KOPT-K1 (cell line): ENCODE results near the gene RASSF6.
"Not testable (repeated sequence)": the region's sequence is repeated elsewhere in the genome, so short reads cannot be mapped to it uniquely, and the experiment has no call there.

ENCODE experiments used
- H3K27ac ChIP-seq: fragments of 200-600 bp; sonication (generic); 2 replicates; pipeline ENCODE4 v1.5.1; 2016; ENCODE audit warnings: antibody characterized with exemption, mild to moderate bottlenecking, low read depth, low read length; ENCODE audit not compliant: poor library complexity, severe bottlenecking
- H3K36me3 ChIP-seq: fragments of 200-600 bp; sonication (generic); 2 replicates; pipeline ENCODE4 v1.5.1; 2017; ENCODE audit warnings: antibody characterized with exemption, mild to moderate bottlenecking, low read length, moderate library complexity; ENCODE audit not compliant: insufficient read depth
- H3K9me3 ChIP-seq: fragments of 200-600 bp; sonication (generic); 2 replicates; pipeline ENCODE4 v1.5.1; 2017; ENCODE audit warnings: antibody characterized with exemption, low read length, mild to moderate bottlenecking; ENCODE audit not compliant: insufficient read depth, poor library complexity, severe bottlenecking

The RASSF6 gene

GRCh38 chr4:73599182-73599581 lies 21.1 kb downstream of the RASSF6 start:
- H3K27ac ChIP-seq, result no peak overlapping the region
- no peaks in the 10 kb centered on the region for H3K9me3 ChIP-seq
- H3K36me3 ChIP-seq, result no peaks in the 10 kb centered on the region

- Histone ChIP-seq H3K9me3 (no peaks in the 10 kb centered on the region), H3K27ac (no peak overlapping the region)
These were observed 22.6 kb downstream of the RASSF6 start for GRCh38 chr4:73597594-73597993.

GRCh38 chr4:73597183-73597582 lies 23.1 kb downstream of the RASSF6 start:
- H3K9me3 ChIP-seq, H3K36me3 ChIP-seq, H3K27ac ChIP-seq: not testable (repeated sequence)

More at GRCh38 chr4:73597594-73597993, 22.6 kb downstream of the RASSF6 start:
- H3K36me3 ChIP-seq, result no peaks in the 10 kb centered on the region

- no peaks in the 10 kb centered on the region for H3K9me3 ChIP-seq
- no peaks in the 10 kb centered on the region for H3K36me3 ChIP-seq
- H3K27ac ChIP-seq, result no peak overlapping the region
These were observed 24.2 kb downstream of the RASSF6 start for GRCh38 chr4:73596001-73596400.

- H3K27ac ChIP-seq, result no peak overlapping the region
- no peaks in the 10 kb centered on the region for H3K9me3 ChIP-seq
- no peaks in the 10 kb centered on the region for H3K36me3 ChIP-seq
These were observed 26.5 kb downstream of the RASSF6 start for GRCh38 chr4:73593631-73594241.

- H3K36me3 ChIP-seq, result no peaks in the 10 kb centered on the region
- no peak overlapping the region for H3K27ac ChIP-seq
These were observed 30.1 kb downstream of the RASSF6 start for GRCh38 chr4:73589887-73590801.

GRCh38 chr4:73589261-73589847 lies 30.9 kb downstream of the RASSF6 start:
- no peaks in the 10 kb centered on the region for H3K36me3 ChIP-seq
- H3K27ac ChIP-seq, result no peak overlapping the region
- no peaks in the 10 kb centered on the region for H3K9me3 ChIP-seq

More at GRCh38 chr4:73589887-73590801, 30.1 kb downstream of the RASSF6 start:
- H3K9me3 ChIP-seq, result no peaks in the 10 kb centered on the region

- no peaks in the 10 kb centered on the region for H3K9me3 ChIP-seq
- no peaks in the 10 kb centered on the region for H3K36me3 ChIP-seq
- no peak overlapping the region for H3K27ac ChIP-seq
These were observed 31.6 kb downstream of the RASSF6 start for GRCh38 chr4:73588613-73589012.

- no peaks in the 10 kb centered on the region for H3K36me3 ChIP-seq
- H3K9me3 ChIP-seq, result no peaks in the 10 kb centered on the region
- H3K27ac ChIP-seq, result no peak overlapping the region
These were observed 33.6 kb downstream of the RASSF6 start for GRCh38 chr4:73586666-73587065.

- H3K27ac ChIP-seq, result no peak overlapping the region
- no peaks in the 10 kb centered on the region for H3K36me3 ChIP-seq
- H3K9me3 ChIP-seq, result no peaks in the 10 kb centered on the region
These were observed 34.2 kb downstream of the RASSF6 start for GRCh38 chr4:73586040-73586439.

- no peaks in the 10 kb centered on the region for H3K9me3 ChIP-seq
- no peak overlapping the region for H3K27ac ChIP-seq
- H3K36me3 ChIP-seq, result no peaks in the 10 kb centered on the region
These were observed 34.9 kb downstream of the RASSF6 start for GRCh38 chr4:73585345-73585744.

- Histone ChIP-seq H3K36me3 (no peaks in the 10 kb centered on the region), H3K9me3 (no peaks in the 10 kb centered on the region), H3K27ac (no peak overlapping the region)
These were observed 36.6 kb downstream of the RASSF6 start for GRCh38 chr4:73583666-73584065.

- no peaks in the 10 kb centered on the region for H3K9me3 ChIP-seq
- H3K36me3 ChIP-seq, result no peaks in the 10 kb centered on the region
- no peak overlapping the region for H3K27ac ChIP-seq
These were observed 42.9 kb downstream of the RASSF6 start for GRCh38 chr4:73577371-73577770.

- Histone ChIP-seq H3K27ac (no peak overlapping the region), H3K36me3 (no peaks in the 10 kb centered on the region), H3K9me3 (no peaks in the 10 kb centered on the region)
These were observed 43.9 kb downstream of the RASSF6 start for GRCh38 chr4:73576381-73576780.

GRCh38 chr4:73575660-73576059 lies 44.6 kb downstream of the RASSF6 start:
- Histone ChIP-seq H3K36me3 (no peaks in the 10 kb centered on the region), H3K27ac (no peak overlapping the region), H3K9me3 (no peaks in the 10 kb centered on the region)
